Measurements from ENCODE around the gene TNFRSF8. TPM values are rescaled to one million over a fixed set of nuclear protein-coding genes. Genes with fewer than 3 reads are reported as not detected.

The TNFRSF8 gene
- total RNA-seq, 1 experiment from 2014 or later, result 20.8 TPM

GRCh38 chr1:12097321-12097720, 34.2 kb downstream of the TNFRSF8 start:
- ChIA-PET POLR2A (no interaction called here), CTCF (interaction anchor here (1.5 kb wide), 1 partner anchor 27 kb away, joined by 5 read pairs; no protein-coding TSS in a partner anchor)
- Mint-ChIP-seq H3K27ac (no peak overlapping the region), H3K9me3 (peaks cover 9% of the 10 kb centered on the region; the same call in 1 of the 2 replicates), H3K4me3 (no peak overlapping the region), H3K27me3 (ENCODE audit: low read depth) (no peaks in the 10 kb centered on the region), H3K36me3 (peaks cover 9% of the 10 kb centered on the region), H3K4me1 (no peaks in the 10 kb centered on the region)
- no peak for DNase-seq (ENCODE audit: low spot score)
- ATAC-seq, result no peak
- TF ChIP-seq ZNF532 (CRISPR knock-in tag; IDR thresholded peaks at IDR 0.05; ENCODE audit: borderline replicate concordance), result no peak
- TF ChIP-seq PRRX2 (CRISPR knock-in tag; IDR thresholded peaks at IDR 0.05), result no peak
- no peak for TF ChIP-seq TEAD1 (CRISPR knock-in tag; IDR thresholded peaks at IDR 0.05)

GRCh38 chr1:12098786-12099185, 35.7 kb downstream of the TNFRSF8 start:
- H3K36me3 Mint-ChIP-seq, result peaks cover 10% of the 10 kb centered on the region
- no peak for ATAC-seq
- H3K4me3 Mint-ChIP-seq, result no peak overlapping the region
- no peaks in the 10 kb centered on the region for H3K4me1 Mint-ChIP-seq
- H3K9me3 Mint-ChIP-seq, result peaks cover 9% of the 10 kb centered on the region; the same call in 1 of the 2 replicates
- ChIA-PET CTCF (no interaction called here), POLR2A (no interaction called here)
- TF ChIP-seq SP1 (CRISPR knock-in tag; conservative IDR thresholded peaks at IDR 0.05) (no peak), MXD4 (CRISPR knock-in tag; IDR thresholded peaks at IDR 0.05; ENCODE audit: borderline replicate concordance) (no peak), ATF2 (CRISPR knock-in tag; IDR thresholded peaks at IDR 0.05; ENCODE audit: borderline replicate concordance, low read depth) (no peak)
- no peak for DNase-seq (ENCODE audit: low spot score)
- H3K27me3 Mint-ChIP-seq (ENCODE audit: low read depth), result no peaks in the 10 kb centered on the region
- H3K27ac Mint-ChIP-seq, result no peak overlapping the region

- no peak overlapping the region for H3K4me3 Mint-ChIP-seq
- CTCF ChIA-PET, result interaction anchor here (0.9 kb wide), 1 partner anchor 25 kb away, joined by 4 read pairs; no protein-coding TSS in a partner anchor
- no peaks in the 10 kb centered on the region for H3K4me1 Mint-ChIP-seq
- H3K9me3 Mint-ChIP-seq, result peaks cover 9% of the 10 kb centered on the region; the same call in 1 of the 2 replicates
- H3K27me3 Mint-ChIP-seq (ENCODE audit: low read depth), result no peaks in the 10 kb centered on the region
- H3K27ac Mint-ChIP-seq, result no peak overlapping the region
- no peak for DNase-seq (ENCODE audit: low spot score)
- peaks cover 10% of the 10 kb centered on the region for H3K36me3 Mint-ChIP-seq
- ATAC-seq, result no peak
- TF ChIP-seq ERG (CRISPR knock-in tag; IDR thresholded peaks at IDR 0.05) (no peak), ATF6 (CRISPR knock-in tag; IDR thresholded peaks at IDR 0.05) (no peak), ATF3 (CRISPR knock-in tag; conservative IDR thresholded peaks at IDR 0.05) (no peak), PRRX2 (CRISPR knock-in tag; IDR thresholded peaks at IDR 0.05) (no peak), NFYB (CRISPR knock-in tag; conservative IDR thresholded peaks at IDR 0.05; ENCODE audit: low read depth) (no peak), ZNF423 (CRISPR knock-in tag; IDR thresholded peaks at IDR 0.05) (no peak), ELF4 (CRISPR knock-in tag; IDR thresholded peaks at IDR 0.05; ENCODE audit: low read depth) (no peak), CREB1 (CRISPR knock-in tag; IDR thresholded peaks at IDR 0.05) (no peak), SMAD3 (CRISPR knock-in tag; IDR thresholded peaks at IDR 0.05; ENCODE audit: borderline replicate concordance) (no peak), ZNF425 (CRISPR knock-in tag; conservative IDR thresholded peaks at IDR 0.05) (no peak)
- POLR2A ChIA-PET, result no interaction called here
Measured at GRCh38 chr1:12099610-12100009, 36.5 kb downstream of the TNFRSF8 start.
